HCT116 (cell line): Measurements from ENCODE around the gene PAEP. TPM values are rescaled to one million over a fixed set of nuclear protein-coding genes. Genes with fewer than 3 reads are reported as not detected.

ENCODE experiments used
- ATAC-seq: fragments of 200-7000 bp; cut with Tn5 transposase; 2 replicates; pipeline ENCODE4 v1.9.1; 2020; ENCODE audit warnings: mild to moderate bottlenecking, moderate library complexity
- BruUV-seq: library from RNA; stranded (reverse); fragments of 400-500 nt; replicated peaks from 2 replicates; lab custom pipeline; 2021; lab: Mats Ljungman, UMichigan
- CTCF ChIA-PET: fragments of 300-600 bp; sonication (Branson Sonifier 250); formaldehyde crosslinking; loops from one replicate; lab custom pipeline; 2021; ENCODE audit warnings: antibody characterized with exemption; lab: Charles Lee
- POLR2A ChIA-PET: fragments of 300-600, 350-600 bp; sonication (Branson Sonifier 250); formaldehyde crosslinking; loops from one replicate; lab custom pipeline; 2021; ENCODE audit warnings: antibody characterized with exemption; lab: Charles Lee
- RAD21 ChIA-PET, 2 experiments: fragments of 300-600 bp; sonication (Branson Sonifier 250); formaldehyde crosslinking; loops; one replicate each; lab custom pipeline; 2023; ENCODE audit warnings: low total read pairs in 2 of 2; ENCODE audit not compliant: uncharacterized antibody in 2 of 2, unreplicated experiment in 2 of 2, low non-redundant PET in 1 of 2; lab: Charles Lee
- DNase-seq: peaks from one replicate; pipeline ENCODE4 v3.0.0-alpha.2; 2010; ENCODE audit warnings: low read depth, low spot score
- H2AFZ ChIP-seq: fragments of 200-600 bp; shearing (Covaris generic), sonication (generic); 2 replicates; pipeline ENCODE4 v1.6.1; 2017; ENCODE audit warnings: low read depth, mixed run types, mixed read lengths, antibody characterized with exemption, low read length; ENCODE audit not compliant: poor library complexity, severe bottlenecking
- H3K27ac ChIP-seq: 2 replicates; pipeline ENCODE4 v1.5.1; 2012; ENCODE audit warnings: low read depth, low read length
- H3K27me3 ChIP-seq: fragments of 200-600 bp; sonication (generic); 2 replicates; pipeline ENCODE4 v1.6.1; 2016; ENCODE audit warnings: mixed run types, low read length, mixed read lengths; ENCODE audit not compliant: insufficient read depth
- H3K36me3 ChIP-seq, 2 experiments: fragments of 200-500 bp in 1 of 2; fragments of 200-600 bp in 1 of 2; sonication (Bioruptor generic) in 1 of 2; sonication (generic) in 1 of 2; 2 replicates each; pipeline versions ENCODE4 v1.5.1 to v1.6.1; 2014 to 2016; ENCODE audit warnings: low read length in 2 of 2, inconsistent platforms in 1 of 2, mixed read lengths in 1 of 2, mixed run types in 1 of 2; ENCODE audit not compliant: insufficient read depth in 2 of 2, control insufficient read depth in 1 of 2
- H3K4me1 ChIP-seq, 2 experiments: fragments of 200-600 bp in 1 of 2; sonication (generic) in 1 of 2; 2 replicates each; pipeline versions ENCODE4 v1.5.1 to v1.6.1; 2012 to 2017; ENCODE audit warnings: low read length in 2 of 2, inconsistent platforms in 1 of 2, mild to moderate bottlenecking in 1 of 2, mixed read lengths in 1 of 2, mixed run types in 1 of 2, moderate library complexity in 1 of 2; ENCODE audit not compliant: insufficient read depth in 2 of 2, control insufficient read depth in 1 of 2
- H3K4me2 ChIP-seq: fragments of 200-600 bp; sonication (generic); 2 replicates; pipeline ENCODE4 v1.6.1; 2017; ENCODE audit warnings: mixed run types, low read length, mixed read lengths
- H3K4me3 ChIP-seq, 2 experiments: fragments of 200-600 bp in 1 of 2; sonication (generic) in 1 of 2; replicated peaks in 1 of 2; 2 replicates each; pipeline ENCODE4 v1.5.1; 2011 to 2016; ENCODE audit warnings: low read length in 2 of 2, control low read depth in 1 of 2, low read depth in 1 of 2, mild to moderate bottlenecking in 1 of 2, mixed read lengths in 1 of 2, mixed run types in 1 of 2
- H3K79me2 ChIP-seq: fragments of 200-600 bp; sonication (generic); 2 replicates; pipeline ENCODE4 v1.6.1; 2017; ENCODE audit warnings: mild to moderate bottlenecking, mixed run types, low read length, moderate library complexity, mixed read lengths; ENCODE audit not compliant: insufficient read depth
- H3K9ac ChIP-seq: fragments of 200-600 bp; sonication (generic); 2 replicates; pipeline ENCODE4 v1.6.1; 2016; ENCODE audit warnings: low read length, mixed read lengths
- H3K9me2 ChIP-seq: fragments of 200-600 bp; sonication (generic), shearing (Covaris generic); 2 replicates; pipeline ENCODE4 v1.6.1; 2017; ENCODE audit warnings: mixed run types, mild to moderate bottlenecking, moderate library complexity; ENCODE audit not compliant: insufficient read depth
- H3K9me3 ChIP-seq, 2 experiments: fragments of 200-500 bp in 1 of 2; fragments of 200-600 bp in 1 of 2; sonication (Bioruptor generic) in 1 of 2; sonication (generic) in 1 of 2; 2 replicates each; pipeline ENCODE4 v1.6.1; 2014 to 2017; ENCODE audit warnings: low read length in 2 of 2, mixed read lengths in 2 of 2, inconsistent platforms in 1 of 2, low read depth in 1 of 2, mild to moderate bottlenecking in 1 of 2, mixed run types in 1 of 2, moderate library complexity in 1 of 2; ENCODE audit not compliant: control insufficient read depth in 1 of 2, insufficient read depth in 1 of 2
- H4K20me1 ChIP-seq: fragments of 200-600 bp; sonication (generic), shearing (Covaris generic); 2 replicates; pipeline ENCODE4 v1.6.1; 2017; ENCODE audit warnings: mixed run types, mild to moderate bottlenecking, moderate library complexity; ENCODE audit not compliant: insufficient read depth
- ATF3 ChIP-seq: IDR thresholded peaks from 2 replicates; pipeline ENCODE4 v1.6.1; 2012
- CBX3 ChIP-seq: IDR thresholded peaks from 2 replicates; pipeline ENCODE4 v1.6.1; 2012; ENCODE audit warnings: low read depth
- CEBPB ChIP-seq: IDR thresholded peaks from 2 replicates; pipeline ENCODE4 v1.6.1; 2012; ENCODE audit warnings: low read depth
- EGR1 ChIP-seq: IDR thresholded peaks from 2 replicates; pipeline ENCODE4 v1.6.1; 2012; ENCODE audit warnings: low read depth
- EZH2 ChIP-seq: fragments of 200-600 bp; sonication (generic); IDR thresholded peaks from 2 replicates; pipeline ENCODE4 v1.6.1; 2017; ENCODE audit warnings: antibody characterized with exemption, mixed run types
- FOSL1 ChIP-seq: IDR thresholded peaks from 2 replicates; pipeline ENCODE4 v1.6.1; 2012; ENCODE audit warnings: low read depth
- JUND ChIP-seq: IDR thresholded peaks from 2 replicates; pipeline ENCODE4 v1.6.1; 2012
- MAX ChIP-seq: IDR thresholded peaks from 2 replicates; pipeline ENCODE4 v1.6.1; 2012
- POLR2A ChIP-seq: IDR thresholded peaks from 2 replicates; pipeline ENCODE4 v1.7.0; 2011; ENCODE audit warnings: borderline replicate concordance; ENCODE audit not compliant: insufficient read depth, insufficient read length; ENCODE audit errors: extremely low read depth
- REST ChIP-seq: IDR thresholded peaks from 2 replicates; pipeline ENCODE4 v1.6.1; 2012; ENCODE audit warnings: low read depth
- SIN3A ChIP-seq: IDR thresholded peaks from 2 replicates; pipeline ENCODE4 v1.6.1; 2012; ENCODE audit warnings: low read depth
- SP1 ChIP-seq: IDR thresholded peaks from 2 replicates; pipeline ENCODE4 v1.6.1; 2012; ENCODE audit warnings: low read depth
- TCF7L2 ChIP-seq: IDR thresholded peaks from 2 replicates; pipeline ENCODE4 v1.7.0; 2011; ENCODE audit warnings: borderline replicate concordance, inconsistent platforms; ENCODE audit not compliant: insufficient read depth, insufficient read length; ENCODE audit errors: extremely low read depth
- ZFX ChIP-seq: fragments of 450-650 bp; IDR thresholded peaks from 2 replicates; pipeline ENCODE4 v1.6.1; 2017
- ZNF274 ChIP-seq: fragments of 200-500 bp; sonication (Bioruptor generic); IDR thresholded peaks from 2 replicates; pipeline ENCODE4 v1.6.1; 2014; ENCODE audit warnings: mild to moderate bottlenecking, low read depth, low read length, inconsistent platforms
- intact Hi-C: fragments of 100-400 bp; cut with micrococcal nuclease; formaldehyde crosslinking; loops from 2 replicates; pipeline ENCODE4 v1.10.0; 2022
- total RNA-seq: library from RNA; stranded (reverse); gene quantifications from one replicate; pipeline ENCODE4 v1.2.1, GENCODE V29; 2021; ENCODE audit not compliant: unreplicated experiment

The PAEP gene
- total RNA-seq, 1 experiment from 2014 or later, result not detected

GRCh38 chr9:135519179-135519971, 42.2 kb upstream of the PAEP start:
- DNase-seq (no peak), ATAC-seq (no peak)
- Histone ChIP-seq H3K9ac (no peak overlapping the region), H3K36me3 (no peaks in the 10 kb centered on the region), H3K4me2 (no peak overlapping the region), H3K9me3 (no peaks in the 10 kb centered on the region), H3K27ac (no peak overlapping the region), H3K9me2 (no peaks in the 10 kb centered on the region), H3K4me3 (no peak overlapping the region), H3K79me2 (no peaks in the 10 kb centered on the region), H3K4me1 (no peaks in the 10 kb centered on the region), H2AFZ (no peak overlapping the region), H3K27me3 (no peaks in the 10 kb centered on the region), H4K20me1 (no peaks in the 10 kb centered on the region)
- TF ChIP-seq EGR1, result no peak
- no peak for TF ChIP-seq SP1
- no peak for TF ChIP-seq CBX3
- TF ChIP-seq ATF3, result no peak
- intact Hi-C loops, result no loop called here
- ChIA-PET POLR2A (no interaction called here), RAD21 (no interaction called here), CTCF (no interaction called here)
- BruUV-seq, result no TSS peak

GRCh38 chr9:135520916-135521607, 40.5 kb upstream of the PAEP start, which contains the start of gene LCN1:
TSS of gene LCN1 (plus strand) at chr9:135521440. CDS start at chr9:135521498, 58 bp downstream.
- Histone ChIP-seq H2AFZ (no peak within 1 kb of the TSS), H3K4me2 (no peak within 1 kb of the TSS), H3K36me3 (no peaks in the 10 kb centered on the region), H3K27me3 (no peaks in the 10 kb centered on the region), H3K4me3 (no peak within 1 kb of the TSS), H3K9ac (no peak within 1 kb of the TSS), H3K27ac (no peak within 1 kb of the TSS), H3K9me2 (no peaks in the 10 kb centered on the region), H3K79me2 (no peaks in the 10 kb centered on the region), H4K20me1 (no peaks in the 10 kb centered on the region), H3K4me1 (no peaks in the 10 kb centered on the region), H3K9me3 (no peaks in the 10 kb centered on the region)
- ATAC-seq, result no peak
- RAD21 ChIA-PET, result no interaction called here
- CTCF ChIA-PET, result no interaction called here
- no peak for DNase-seq
- POLR2A ChIA-PET, result no interaction called here
- no TSS peak for BruUV-seq
- intact Hi-C loops, result no loop called here
- TF ChIP-seq FOSL1 (no peak), POLR2A (no peak), MAX (no peak), ZFX (no peak), JUND (no peak), ZNF274 (no peak), SIN3A (no peak), CEBPB (no peak), REST (no peak), EZH2 (no peak), EGR1 (no peak), SP1 (no peak), TCF7L2 (no peak)
